Tibial artery (tissue), 4 donors: ENCODE measurements around the gene THEM5.
"Not testable (repeated sequence)": the region's sequence is repeated elsewhere in the genome, so short reads cannot be mapped to it uniquely, and the experiment has no call there.

Source experiments
- DNase-seq, 2 donors: peaks; one replicate each; pipeline ENCODE4 v3.0.0-alpha.2; 2019
- H3K27ac ChIP-seq, 2 donors: fragments of 200-600 bp; sonication (generic) in 1 of 2; 1 replicate in 1 of 2; 2 replicates in 1 of 2; pipeline ENCODE4 v1.5.1; 2018 to 2019; ENCODE audit warnings: mild to moderate bottlenecking in 1 of 2
- H3K27me3 ChIP-seq, 2 donors: fragments of 200-600 bp; sonication (generic) in 1 of 2; one replicate each; pipeline versions ENCODE4 v1.5.1 to v1.6.0; 2016 to 2019
- H3K36me3 ChIP-seq, 3 donors: fragments of 200-600 bp; sonication (generic) in 2 of 3; one replicate each; pipeline ENCODE4 v1.5.1; 2016 to 2019; ENCODE audit warnings: mild to moderate bottlenecking in 2 of 3
- H3K4me1 ChIP-seq, 4 donors: fragments of 200-600 bp; sonication (generic) in 2 of 4; 1 replicate in 3 of 4; 2 replicates in 1 of 4; pipeline ENCODE4 v1.5.1; 2016 to 2019
- H3K4me3 ChIP-seq, 2 donors: fragments of 200-600 bp; sonication (generic) in 1 of 2; 1 replicate in 1 of 2; 2 replicates in 1 of 2; pipeline ENCODE4 v1.5.1; 2018 to 2019; ENCODE audit warnings: mild to moderate bottlenecking in 2 of 2
- H3K9me3 ChIP-seq, 3 donors: fragments of 200-600 bp; sonication (generic) in 1 of 3; one replicate each; pipeline ENCODE4 v1.5.1; 2016 to 2019
- intact Hi-C: fragments of 100-400 bp; cut with DNase I; formaldehyde crosslinking; loops from one replicate; pipeline ENCODE4 v1.15.0; 2023; ENCODE audit warnings: low total_unique reads
- TF ChIP-seq, protein P1 (sequence below), 2 experiments: fragments of 200-600 bp in 1 of 2; fragments of 450-650 bp in 1 of 2; IDR thresholded peaks; one replicate each; pipeline ENCODE4 v1.5.1; 2017 to 2019; ENCODE audit warnings: antibody characterized with exemption in 2 of 2, mild to moderate bottlenecking in 1 of 2, moderate library complexity in 1 of 2

Gene THEM5

DNA sequence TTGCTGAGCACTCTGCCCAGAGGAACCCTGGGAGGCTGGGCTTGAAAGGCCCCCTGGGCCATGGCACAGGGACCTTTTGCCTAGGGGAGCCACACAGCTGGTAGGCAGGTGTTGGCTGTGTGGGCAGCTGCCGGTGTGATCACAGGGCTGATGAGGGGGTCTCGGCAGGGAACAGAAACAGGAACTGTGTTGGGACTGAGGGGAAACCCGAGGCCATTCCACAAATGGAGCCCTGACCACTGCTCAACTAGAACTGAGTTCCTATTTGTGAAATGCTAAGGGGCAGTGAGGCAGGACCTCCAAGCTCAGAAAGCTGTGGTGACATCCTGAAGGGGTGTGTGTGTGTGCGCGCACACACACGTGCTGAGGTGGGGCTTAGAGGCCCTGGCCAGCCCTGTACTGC, 6.4 kb upstream of the THEM5 start:
- TF ChIP-seq, protein P1, sequence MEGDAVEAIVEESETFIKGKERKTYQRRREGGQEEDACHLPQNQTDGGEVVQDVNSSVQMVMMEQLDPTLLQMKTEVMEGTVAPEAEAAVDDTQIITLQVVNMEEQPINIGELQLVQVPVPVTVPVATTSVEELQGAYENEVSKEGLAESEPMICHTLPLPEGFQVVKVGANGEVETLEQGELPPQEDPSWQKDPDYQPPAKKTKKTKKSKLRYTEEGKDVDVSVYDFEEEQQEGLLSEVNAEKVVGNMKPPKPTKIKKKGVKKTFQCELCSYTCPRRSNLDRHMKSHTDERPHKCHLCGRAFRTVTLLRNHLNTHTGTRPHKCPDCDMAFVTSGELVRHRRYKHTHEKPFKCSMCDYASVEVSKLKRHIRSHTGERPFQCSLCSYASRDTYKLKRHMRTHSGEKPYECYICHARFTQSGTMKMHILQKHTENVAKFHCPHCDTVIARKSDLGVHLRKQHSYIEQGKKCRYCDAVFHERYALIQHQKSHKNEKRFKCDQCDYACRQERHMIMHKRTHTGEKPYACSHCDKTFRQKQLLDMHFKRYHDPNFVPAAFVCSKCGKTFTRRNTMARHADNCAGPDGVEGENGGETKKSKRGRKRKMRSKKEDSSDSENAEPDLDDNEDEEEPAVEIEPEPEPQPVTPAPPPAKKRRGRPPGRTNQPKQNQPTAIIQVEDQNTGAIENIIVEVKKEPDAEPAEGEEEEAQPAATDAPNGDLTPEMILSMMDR (IDR thresholded peaks at IDR 0.05), result no peak
- Histone ChIP-seq H3K36me3 (no peaks in the 10 kb centered on the region), H3K27me3 (no peaks in the 10 kb centered on the region), H3K27ac (no peak overlapping the region), H3K4me3 (no peak overlapping the region), H3K9me3 (no peaks in the 10 kb centered on the region), H3K4me1 (peaks cover 0 to 21% (median 4%) of the 10 kb centered on the region in 4 donors)
- no peak for DNase-seq
- intact Hi-C loops, result no loop called here

DNA sequence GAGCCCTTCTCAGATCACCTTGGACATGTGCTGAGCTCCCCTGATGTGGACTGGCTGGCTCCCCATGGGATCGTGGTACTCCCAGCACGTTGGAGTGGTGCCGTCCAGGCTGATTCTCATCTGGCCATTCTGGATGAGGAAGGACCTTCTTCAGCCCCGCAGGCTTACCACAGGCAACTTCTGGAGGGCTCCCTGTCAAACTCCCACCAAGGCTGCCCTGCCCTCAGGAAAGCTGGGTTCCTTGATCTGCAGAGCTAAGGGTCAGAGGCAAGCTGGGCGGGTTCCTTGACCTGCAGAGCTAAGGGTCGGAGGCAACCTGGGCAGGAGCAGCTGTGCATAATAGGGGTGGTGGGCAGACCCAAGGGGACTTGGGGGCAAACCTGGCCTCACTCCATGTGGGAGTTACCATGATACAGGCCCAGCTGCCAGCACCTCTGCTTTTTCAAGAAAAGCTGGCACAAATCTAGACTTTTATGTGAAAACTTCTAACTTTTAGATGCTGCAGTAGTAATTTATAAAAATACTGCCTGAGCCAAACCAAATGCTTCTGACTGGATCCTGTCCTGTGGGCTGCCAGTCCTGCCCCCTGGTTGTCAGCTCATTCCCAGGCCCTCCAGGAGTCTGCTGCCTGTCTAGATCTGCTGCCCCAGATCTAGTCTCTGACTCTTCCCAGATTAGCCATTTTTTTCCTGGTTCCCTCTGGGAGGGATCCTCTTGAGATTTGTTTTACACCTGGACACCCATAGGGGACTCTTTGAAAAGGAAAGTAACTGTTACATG, 5.6 kb upstream of the THEM5 start:
- DNase-seq, result no peak
- Histone ChIP-seq H3K27me3 (no peaks in the 10 kb centered on the region), H3K36me3 (no peaks in the 10 kb centered on the region), H3K4me3 (no peak overlapping the region), H3K27ac (no peak overlapping the region), H3K4me1 (peaks cover 0 to 21% (median 4%) of the 10 kb centered on the region in 4 donors), H3K9me3 (no peaks in the 10 kb centered on the region)
- intact Hi-C loops, result no loop called here
- TF ChIP-seq, protein P1 (IDR thresholded peaks at IDR 0.05), result no peak

DNA sequence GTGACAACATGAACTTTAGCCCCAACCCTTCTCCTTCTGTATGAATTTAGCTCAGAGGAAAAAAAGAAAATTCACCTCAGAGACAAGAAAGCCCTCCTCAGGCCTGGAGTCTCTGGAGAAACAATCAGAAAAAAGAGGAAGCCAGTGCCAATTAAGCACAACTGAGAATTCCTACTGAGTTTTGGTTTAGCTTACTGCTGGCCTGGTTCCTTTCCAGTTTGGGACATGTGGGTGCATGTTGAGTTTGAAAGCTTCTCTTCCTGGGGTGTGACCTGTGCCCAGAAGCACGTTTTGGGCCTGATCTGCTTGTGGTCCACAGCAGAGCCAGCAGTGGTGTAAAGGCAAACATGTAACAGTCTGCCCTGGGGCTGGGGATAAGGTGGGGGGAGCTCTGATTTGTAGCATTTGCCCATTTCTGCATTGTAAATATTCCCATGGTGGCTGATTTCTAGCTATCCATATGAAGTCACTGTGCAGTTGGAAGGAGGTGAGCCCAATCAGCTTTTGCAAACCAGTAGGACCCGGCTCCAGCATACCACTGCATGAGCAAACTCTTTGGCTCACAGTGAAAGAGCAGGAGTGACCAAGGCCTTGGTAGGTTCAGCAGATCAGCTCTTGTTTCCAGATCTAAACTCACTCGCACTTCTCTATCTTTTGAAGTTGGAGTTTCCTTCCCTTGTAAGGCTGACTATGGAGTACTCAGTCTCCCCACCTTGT, 4.7 kb upstream of the THEM5 start:
- Histone ChIP-seq H3K36me3 (no peaks in the 10 kb centered on the region), H3K27ac (no peak overlapping the region), H3K27me3 (no peaks in the 10 kb centered on the region), H3K9me3 (no peaks in the 10 kb centered on the region), H3K4me1 (peaks cover 0 to 21% (median 4%) of the 10 kb centered on the region in 4 donors), H3K4me3 (no peak overlapping the region)
- no peak for DNase-seq
- TF ChIP-seq, protein P1 (IDR thresholded peaks at IDR 0.05), result no peak
- intact Hi-C loops, result no loop called here

DNA sequence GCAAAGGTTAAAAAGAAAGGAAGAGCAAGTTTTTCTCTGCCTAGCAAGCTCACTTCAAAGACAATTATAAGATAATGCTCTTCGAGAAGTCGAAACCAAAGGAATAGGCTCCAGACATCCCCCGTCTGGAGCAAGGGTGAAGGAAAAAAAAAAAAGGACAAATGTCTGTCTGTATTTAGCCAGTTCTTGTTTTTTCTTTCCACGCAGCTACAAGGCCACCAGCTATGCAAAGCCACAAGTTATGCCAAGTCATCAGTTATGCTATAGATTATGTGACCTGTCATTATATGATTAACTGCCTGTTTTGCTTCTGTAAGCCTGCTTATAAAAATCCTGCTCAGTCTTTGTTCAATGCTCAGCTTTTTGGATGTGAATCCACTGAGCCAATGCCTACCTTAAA, 2.4 kb upstream of the THEM5 start:
- peak overlapping the region in 1 of 2 donors; percentile 19 for H3K27ac ChIP-seq
- no peak overlapping the region for H3K4me3 ChIP-seq
- intact Hi-C loops, result no loop called here
- no peaks in the 10 kb centered on the region for H3K9me3 ChIP-seq
- TF ChIP-seq, protein P1 (IDR thresholded peaks at IDR 0.05), result no peak
- H3K36me3 ChIP-seq, result no peaks in the 10 kb centered on the region
- no peak for DNase-seq
- H3K27me3 ChIP-seq, result peaks cover 0 to 6% of the 10 kb centered on the region in 2 donors
- peaks cover 0 to 17% (median 4%) of the 10 kb centered on the region in 4 donors for H3K4me1 ChIP-seq

DNA sequence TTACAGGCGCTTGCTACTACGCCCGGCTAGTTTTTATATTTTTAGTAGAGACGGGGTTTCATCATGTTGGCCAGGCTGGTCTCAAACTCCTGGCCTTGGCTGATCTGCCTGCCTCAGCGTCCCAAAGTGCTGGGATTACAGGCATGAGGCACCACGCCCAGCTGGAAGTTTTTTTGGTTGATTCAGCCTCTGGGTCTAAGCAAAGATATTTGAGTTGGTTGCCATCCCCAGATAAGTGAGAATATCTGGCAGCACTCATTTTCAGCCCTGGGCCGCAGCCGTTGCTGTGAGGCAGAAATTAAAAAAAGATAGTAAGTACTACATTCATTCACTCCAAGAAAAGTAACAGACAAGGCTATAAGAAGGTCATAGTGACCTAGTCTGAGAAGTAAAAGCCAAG, 2.0 kb upstream of the THEM5 start:
- H3K36me3 ChIP-seq, H3K4me3 ChIP-seq, DNase-seq, H3K9me3 ChIP-seq, intact Hi-C loops: not testable (repeated sequence)
- peak overlapping the region in 1 of 2 donors; percentile 19 for H3K27ac ChIP-seq
- H3K27me3 ChIP-seq, result peaks cover 0 to 10% of the 10 kb centered on the region in 2 donors
- H3K4me1 ChIP-seq, result peaks cover 0 to 13% (median 4%) of the 10 kb centered on the region in 4 donors

DNA sequence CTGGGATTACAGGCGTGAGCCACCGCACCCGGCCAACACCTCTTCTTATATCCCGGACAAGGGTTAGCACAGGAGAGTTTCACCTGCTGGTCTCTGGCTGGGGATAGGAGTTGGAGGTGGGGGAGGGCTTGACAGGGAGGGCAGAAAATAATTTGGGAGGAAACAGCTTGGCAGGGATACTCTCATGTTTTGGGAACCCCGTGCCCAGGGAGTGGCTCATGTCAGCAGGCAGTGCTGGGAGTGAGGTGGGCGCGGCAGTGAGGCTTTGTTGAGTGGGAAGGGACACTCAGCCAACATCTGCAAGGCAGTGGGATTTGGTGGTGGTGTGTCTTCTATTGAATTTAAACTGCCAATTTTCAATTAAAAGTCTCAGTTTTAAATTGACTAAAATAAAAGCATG, 1.1 kb upstream of the THEM5 start:
- TF ChIP-seq, protein P1 (IDR thresholded peaks at IDR 0.05), result no peak
- no peaks in the 10 kb centered on the region for H3K36me3 ChIP-seq
- peaks cover 0 to 10% (median 4%) of the 10 kb centered on the region in 4 donors for H3K4me1 ChIP-seq
- no peaks in the 10 kb centered on the region for H3K9me3 ChIP-seq
- no peak for DNase-seq
- peaks cover 0 to 14% of the 10 kb centered on the region in 2 donors for H3K27me3 ChIP-seq
- H3K27ac ChIP-seq, result no peak overlapping the region
- intact Hi-C loops, result no loop called here
- H3K4me3 ChIP-seq, result no peak overlapping the region
